Neural progenitor cell (in vitro differentiated cells): Measurements from ENCODE around the gene RAI1.

ENCODE experiments used
- CTCF ChIP-seq: fragments of 200-600 bp; sonication (generic); IDR thresholded peaks from 2 replicates; pipeline ENCODE4 v1.5.1; 2017; ENCODE audit warnings: antibody characterized with exemption, mild to moderate bottlenecking
- EZH2phosphoT487 ChIP-seq: fragments of 200-600 bp; sonication (generic); IDR thresholded peaks from 2 replicates; pipeline ENCODE4 v1.6.1; 2017; ENCODE audit warnings: antibody characterized with exemption

DNA sequence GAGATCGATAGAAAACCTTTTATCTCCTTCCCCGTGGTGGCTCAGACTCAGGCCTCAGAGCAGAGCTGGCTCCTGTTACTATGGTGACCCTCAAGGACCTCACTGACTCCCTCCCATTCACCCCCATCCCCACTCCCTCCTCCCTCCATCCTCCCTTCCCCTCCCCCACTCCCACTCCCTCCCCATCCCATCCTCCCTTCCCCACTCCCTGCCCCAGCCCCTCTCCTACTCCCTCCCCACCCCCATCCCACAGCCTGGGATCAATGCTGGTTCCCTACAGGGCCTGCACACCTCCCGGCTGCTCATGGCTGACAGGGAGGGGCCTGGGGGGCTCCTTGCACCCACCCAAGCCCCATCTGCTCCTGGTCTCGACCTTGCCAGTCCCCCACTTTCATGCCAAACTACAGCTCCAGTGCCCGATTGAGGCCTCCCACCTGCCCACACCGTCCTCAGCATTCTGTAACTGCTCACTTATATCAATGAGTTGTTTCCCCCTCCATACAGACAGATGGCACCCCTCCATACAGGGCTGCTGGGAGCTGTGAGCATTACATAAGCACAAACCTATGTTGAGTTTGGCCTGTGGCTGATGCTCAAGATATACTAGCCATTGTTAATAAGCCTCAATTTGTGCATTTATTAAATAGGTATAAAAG is 11.6 kb upstream of the RAI1 start:
- no peak for TF ChIP-seq CTCF
- TF ChIP-seq EZH2phosphoT487 = no peak
